GM21717 (cell line): ENCODE results near the gene ZNF462.
"Not testable (repeated sequence)": the region's sequence is repeated elsewhere in the genome, so short reads cannot be mapped to it uniquely, and the experiment has no call there.

Experiments
- ATAC-seq: cut with Tn5 transposase; IDR thresholded peaks from one replicate; pipeline ENCODE4 v1.9.1; 2021; ENCODE audit warnings: mild to moderate bottlenecking, moderate library complexity; ENCODE audit not compliant: unreplicated experiment

ZNF462 gene

GRCh38 chr9:106862821-106863720, at the start of gene ZNF462:
ZNF462 (plus strand) TSS chr9:106863166; CDS start chr9:106923384, 60,218 bp downstream.
- no peak for ATAC-seq

GRCh38 chr9:106816524-106816923, 46.4 kb upstream of the ZNF462 start:
- ATAC-seq = no peak

- ATAC-seq = no peak
Observed at GRCh38 chr9:106818034-106818433, 44.9 kb upstream of the ZNF462 start.

- no peak for ATAC-seq
Observed at GRCh38 chr9:106820866-106821265, 42.1 kb upstream of the ZNF462 start.

- ATAC-seq = no peak
Observed at GRCh38 chr9:106828070-106828469, 34.9 kb upstream of the ZNF462 start.

GRCh38 chr9:106828965-106829364, 34.0 kb upstream of the ZNF462 start:
- ATAC-seq = no peak

- no peak for ATAC-seq
Observed at GRCh38 chr9:106829666-106830408, 33.1 kb upstream of the ZNF462 start.

- no peak for ATAC-seq
Observed at GRCh38 chr9:106830527-106831150, 32.3 kb upstream of the ZNF462 start.

- no peak for ATAC-seq
Observed at GRCh38 chr9:106834888-106835287, 28.1 kb upstream of the ZNF462 start.

GRCh38 chr9:106835840-106836239, 27.1 kb upstream of the ZNF462 start:
- no peak for ATAC-seq

GRCh38 chr9:106843371-106843770, 19.6 kb upstream of the ZNF462 start:
- no peak for ATAC-seq

- no peak for ATAC-seq
Observed at GRCh38 chr9:106846307-106846706, 16.7 kb upstream of the ZNF462 start.

- ATAC-seq = no peak
Observed at GRCh38 chr9:106846857-106847256, 16.1 kb upstream of the ZNF462 start.

- ATAC-seq = not testable (repeated sequence)
Observed at GRCh38 chr9:106851640-106852039, 11.3 kb upstream of the ZNF462 start.

GRCh38 chr9:106857811-106858470, 5.0 kb upstream of the ZNF462 start:
- no peak for ATAC-seq

- no peak for ATAC-seq
Observed at GRCh38 chr9:106859957-106860720, 2.8 kb upstream of the ZNF462 start.

- no peak for ATAC-seq
Observed at GRCh38 chr9:106860721-106861639, 2.0 kb upstream of the ZNF462 start.

GRCh38 chr9:106861640-106862109, 1.3 kb upstream of the ZNF462 start:
- ATAC-seq = no peak
